ENCODE measurements around the gene EPN2. TPM values are rescaled to one million over a fixed set of nuclear protein-coding genes. Genes with fewer than 3 reads are reported as not detected.
"Not testable (repeated sequence)": the region's sequence is repeated elsewhere in the genome, so short reads cannot be mapped to it uniquely, and the experiment has no call there.

EPN2 gene
- 6.4 and 7.5 TPM in 2 replicates for total RNA-seq
- polyA plus RNA-seq (2012) = 18.8 TPM

GRCh38 chr17:19237139-19237388 is at the start of gene EPN2:
TSS of gene EPN2 (plus strand) at chr17:19237366. CDS start at chr17:19283120, 45,754 bp downstream.
- peak; percentile 53 for DNase-seq (ENCODE audit: low read depth)

- DNase-seq (ENCODE audit: low read depth) = not testable (repeated sequence)
Observed at GRCh38 chr17:19187883-19188869, 49.0 kb upstream of the EPN2 start.

- DNase-seq (ENCODE audit: low read depth) = not testable (repeated sequence)
Observed at GRCh38 chr17:19188870-19189708, 48.1 kb upstream of the EPN2 start.

- DNase-seq (ENCODE audit: low read depth) = not testable (repeated sequence)
Observed at GRCh38 chr17:19189781-19190405, 47.3 kb upstream of the EPN2 start.

DNA sequence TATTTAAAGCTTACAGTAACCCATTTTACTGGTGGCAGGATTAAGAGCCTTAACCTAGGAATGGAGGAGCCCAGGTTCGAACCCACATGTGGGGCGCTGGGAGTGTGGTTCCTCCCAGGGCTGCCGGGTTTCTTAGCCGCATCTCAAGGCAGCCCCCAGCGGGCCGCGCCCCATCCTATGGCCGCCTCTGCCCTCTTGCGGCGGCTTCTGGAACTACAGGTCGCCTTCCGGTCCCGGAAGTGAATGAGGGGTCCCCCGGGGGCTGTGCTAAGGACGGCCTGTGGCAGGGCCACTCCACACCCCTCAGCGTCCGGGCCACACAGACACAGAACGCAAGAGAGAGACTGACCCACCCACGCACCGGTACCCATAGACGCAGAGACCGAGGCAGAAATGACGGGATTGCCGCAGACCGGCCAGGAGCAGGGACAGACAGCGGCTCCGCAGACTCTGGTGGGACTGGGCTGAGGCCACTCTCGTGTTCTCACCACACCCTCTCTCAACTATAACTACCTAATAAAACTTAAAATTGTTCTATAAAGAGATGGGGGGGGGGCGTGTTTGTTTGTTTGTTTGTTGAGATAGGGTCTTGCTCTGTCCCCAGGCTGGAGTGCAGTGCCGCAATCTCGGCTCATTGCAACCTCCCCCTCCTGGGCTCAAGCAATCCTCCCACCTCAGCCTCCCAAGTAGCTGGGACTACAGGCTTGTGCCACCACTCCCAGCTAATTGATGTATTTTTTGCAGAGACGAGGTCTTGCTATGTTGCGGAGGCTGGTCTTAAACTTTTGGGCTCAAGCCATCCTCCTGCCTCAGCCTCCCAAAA is 40.6 kb upstream of the EPN2 start:
- not testable (repeated sequence) for DNase-seq (ENCODE audit: low read depth)

DNA sequence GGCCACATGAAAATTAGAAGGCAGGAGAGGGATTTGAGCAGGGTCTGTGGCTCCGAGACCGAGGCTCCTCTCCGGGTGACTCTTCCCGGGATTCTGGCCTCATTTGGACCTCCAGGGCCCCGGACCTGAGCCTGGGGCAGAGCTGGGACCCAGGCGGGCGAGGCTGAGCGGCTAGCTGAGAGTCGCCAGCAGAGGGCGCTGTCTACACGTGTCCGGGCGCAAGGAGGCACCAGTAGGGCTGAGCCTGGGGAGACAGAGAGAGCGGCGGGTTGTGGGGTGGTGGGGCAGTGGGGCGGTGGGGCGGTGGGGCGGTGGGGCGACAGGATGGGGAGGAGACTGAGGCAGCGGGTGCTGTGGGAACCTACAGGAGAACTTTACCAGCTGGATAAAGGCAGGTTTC is 34.7 kb upstream of the EPN2 start:
- DNase-seq (ENCODE audit: low read depth) = not testable (repeated sequence)

DNA sequence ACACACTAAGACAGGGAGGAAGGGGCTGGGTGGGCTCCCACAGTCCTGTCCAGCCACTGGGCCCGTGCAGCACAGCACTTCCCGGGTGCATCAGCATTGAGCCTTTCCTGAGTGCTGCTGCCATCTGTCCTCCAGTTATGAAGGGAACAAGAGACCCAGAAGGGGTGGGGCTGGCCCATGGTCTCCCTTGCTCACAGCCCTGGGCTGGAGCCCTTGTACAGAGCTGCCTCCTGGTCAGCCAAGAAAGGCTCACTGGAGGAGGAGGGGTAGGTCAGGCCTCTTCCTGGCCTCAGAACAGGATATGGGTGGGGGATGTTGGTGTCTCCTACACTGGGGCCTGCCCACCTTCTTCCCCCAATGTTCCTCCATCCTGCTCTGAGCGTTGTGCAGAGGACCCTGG is 33.7 kb upstream of the EPN2 start:
- not testable (repeated sequence) for DNase-seq (ENCODE audit: low read depth)

DNA sequence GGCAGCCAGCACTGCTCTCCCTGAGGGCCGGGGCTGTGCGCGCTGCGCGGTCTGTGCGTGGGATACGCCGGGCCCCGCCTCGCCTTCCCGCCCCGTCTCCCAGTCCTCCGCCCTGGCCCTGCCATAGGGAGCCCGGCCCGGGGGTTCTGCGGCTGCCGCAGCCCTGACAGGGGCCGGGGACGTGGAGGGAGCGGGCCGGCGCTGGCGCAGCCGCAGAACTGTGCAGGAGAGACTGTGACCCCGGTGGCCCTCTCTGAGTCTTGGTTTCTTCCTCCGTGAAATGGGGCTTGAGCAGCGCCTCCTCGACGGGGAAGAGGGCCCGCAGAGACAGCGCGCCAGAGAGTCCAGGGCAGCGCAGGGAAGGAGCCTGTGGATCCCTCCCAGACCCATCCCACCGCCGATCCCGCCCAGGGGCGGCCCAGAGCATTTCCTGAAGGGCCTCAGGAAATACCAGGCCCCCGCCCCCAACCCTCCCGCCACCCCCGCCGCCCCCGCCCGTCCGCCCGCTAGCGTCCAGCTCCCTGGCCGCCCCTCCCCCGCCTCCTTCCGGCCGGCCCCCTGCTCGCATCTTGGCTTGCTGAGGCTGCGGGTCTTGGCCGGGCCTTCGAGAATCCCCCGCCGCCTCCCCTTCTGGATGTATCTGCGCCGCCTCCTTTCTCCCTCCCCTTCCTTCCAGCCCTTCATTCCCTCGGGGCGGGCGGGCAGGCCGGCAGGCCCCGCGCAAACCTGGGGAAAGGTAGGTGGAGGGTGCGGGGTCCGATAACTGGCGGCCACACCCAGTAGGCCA is 21.9 kb upstream of the EPN2 start:
- DNase-seq (ENCODE audit: low read depth) = not testable (repeated sequence)

GRCh38 chr17:19216148-19216926 is 20.8 kb upstream of the EPN2 start:
- DNase-seq (ENCODE audit: low read depth) = not testable (repeated sequence)

DNA sequence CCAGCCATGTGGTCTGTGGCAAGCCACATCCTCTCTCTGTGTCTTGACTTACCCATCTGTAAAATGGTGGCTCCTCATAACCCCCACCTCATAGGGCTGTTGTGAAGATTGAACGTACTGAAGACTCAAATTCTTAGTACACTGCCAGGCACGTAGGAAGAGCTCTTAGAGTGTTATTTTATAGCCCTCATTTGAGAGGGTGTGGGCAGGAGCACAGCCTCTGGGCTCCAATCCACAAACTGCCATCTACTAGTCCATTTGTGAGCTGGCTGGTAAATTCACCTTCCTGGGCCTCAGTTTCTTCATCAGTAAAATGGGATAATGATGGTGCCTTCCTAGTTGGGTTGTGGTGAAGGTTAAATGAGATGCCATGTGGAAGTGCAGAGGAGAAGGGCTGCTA is 18.3 kb upstream of the EPN2 start:
- DNase-seq (ENCODE audit: low read depth) = not testable (repeated sequence)

DNA sequence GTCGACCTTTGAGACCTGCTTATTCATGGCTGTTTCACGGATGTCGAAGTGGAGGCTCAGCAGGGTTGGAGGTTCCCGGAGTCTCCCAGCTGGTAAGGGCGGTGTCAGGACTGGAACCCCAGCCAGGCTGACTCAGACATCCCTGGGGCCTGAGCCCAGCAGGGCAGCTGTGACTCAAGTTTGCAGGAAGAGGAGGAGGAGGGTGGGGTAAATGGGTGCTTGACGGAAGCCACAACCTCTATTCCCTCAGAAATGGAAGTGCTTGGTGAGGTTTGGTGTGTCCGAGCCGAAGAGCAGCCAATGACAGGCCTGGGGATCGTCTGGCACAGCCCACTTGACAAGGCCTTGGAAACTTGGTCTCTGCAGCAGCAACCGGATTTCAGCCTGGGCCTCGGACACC is 17.8 kb upstream of the EPN2 start:
- DNase-seq (ENCODE audit: low read depth) = not testable (repeated sequence)

- not testable (repeated sequence) for DNase-seq (ENCODE audit: low read depth)
Observed at GRCh38 chr17:19220195-19220594, 17.0 kb upstream of the EPN2 start.

DNA sequence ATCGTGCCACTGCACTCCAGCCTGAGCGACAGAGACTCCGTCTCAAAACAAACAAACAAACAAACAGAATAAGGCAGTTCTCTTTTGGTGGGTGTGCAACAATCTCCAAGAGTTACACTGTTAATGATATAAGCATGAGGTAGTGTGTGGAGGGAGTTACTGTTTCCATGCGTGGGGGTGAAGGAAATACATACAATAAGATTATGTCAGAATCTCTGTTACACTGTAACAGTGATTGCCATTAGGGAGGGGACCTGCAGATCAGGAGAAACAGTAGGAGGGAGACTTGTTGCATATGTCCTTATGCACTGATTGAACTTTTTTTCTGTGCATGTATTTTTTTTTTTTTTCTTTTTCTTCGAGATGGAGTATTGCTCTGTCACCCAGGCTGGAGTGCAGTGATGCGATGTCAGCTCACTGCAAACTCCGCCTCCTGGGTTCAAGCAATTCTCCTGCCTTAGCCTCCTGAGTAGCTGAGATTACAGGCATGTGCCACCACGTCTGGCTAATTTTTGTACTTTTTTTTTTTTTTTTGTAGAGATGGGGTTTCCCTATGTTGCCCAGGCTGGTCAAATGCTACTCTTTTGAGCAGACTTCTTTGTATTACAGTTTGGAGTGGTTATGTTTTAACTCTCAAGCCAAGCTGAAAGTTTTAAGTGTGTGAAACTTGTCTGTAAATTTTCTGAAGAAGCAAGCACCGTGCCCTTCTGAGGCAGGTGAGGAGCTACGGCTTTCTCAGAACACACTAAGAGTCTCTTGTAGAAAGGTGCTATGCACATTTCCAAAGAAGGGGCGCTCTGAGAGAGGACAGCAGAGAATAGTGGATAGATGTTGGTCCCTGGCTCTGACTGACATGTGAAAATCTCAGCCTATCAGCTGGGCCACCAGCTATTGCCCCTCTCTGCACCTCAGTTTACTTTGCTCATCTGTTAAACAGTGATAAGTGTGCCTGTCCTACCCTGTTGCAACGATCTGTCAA is 10.3 kb upstream of the EPN2 start:
- DNase-seq (ENCODE audit: low read depth) = not testable (repeated sequence)

DNA sequence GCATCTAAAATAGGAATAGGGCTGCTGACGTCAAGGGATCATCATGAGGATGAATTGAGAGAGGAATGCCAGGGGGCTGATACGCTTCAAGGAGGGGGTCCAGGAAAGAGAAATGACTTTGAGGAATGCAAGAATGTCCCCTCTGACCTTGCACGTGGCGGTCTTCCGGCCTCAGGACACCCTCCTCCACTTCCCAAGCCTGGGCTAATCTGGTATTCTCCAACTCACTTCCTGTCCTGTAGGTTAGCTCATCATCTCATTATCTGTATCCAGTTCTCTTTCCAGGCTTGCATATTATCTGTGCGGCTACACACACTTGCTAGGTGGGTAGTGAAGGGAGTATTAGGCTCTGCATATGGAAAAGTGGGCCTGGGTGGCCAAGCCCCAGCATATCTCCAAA is 2.5 kb upstream of the EPN2 start:
- not testable (repeated sequence) for DNase-seq (ENCODE audit: low read depth)

DNA sequence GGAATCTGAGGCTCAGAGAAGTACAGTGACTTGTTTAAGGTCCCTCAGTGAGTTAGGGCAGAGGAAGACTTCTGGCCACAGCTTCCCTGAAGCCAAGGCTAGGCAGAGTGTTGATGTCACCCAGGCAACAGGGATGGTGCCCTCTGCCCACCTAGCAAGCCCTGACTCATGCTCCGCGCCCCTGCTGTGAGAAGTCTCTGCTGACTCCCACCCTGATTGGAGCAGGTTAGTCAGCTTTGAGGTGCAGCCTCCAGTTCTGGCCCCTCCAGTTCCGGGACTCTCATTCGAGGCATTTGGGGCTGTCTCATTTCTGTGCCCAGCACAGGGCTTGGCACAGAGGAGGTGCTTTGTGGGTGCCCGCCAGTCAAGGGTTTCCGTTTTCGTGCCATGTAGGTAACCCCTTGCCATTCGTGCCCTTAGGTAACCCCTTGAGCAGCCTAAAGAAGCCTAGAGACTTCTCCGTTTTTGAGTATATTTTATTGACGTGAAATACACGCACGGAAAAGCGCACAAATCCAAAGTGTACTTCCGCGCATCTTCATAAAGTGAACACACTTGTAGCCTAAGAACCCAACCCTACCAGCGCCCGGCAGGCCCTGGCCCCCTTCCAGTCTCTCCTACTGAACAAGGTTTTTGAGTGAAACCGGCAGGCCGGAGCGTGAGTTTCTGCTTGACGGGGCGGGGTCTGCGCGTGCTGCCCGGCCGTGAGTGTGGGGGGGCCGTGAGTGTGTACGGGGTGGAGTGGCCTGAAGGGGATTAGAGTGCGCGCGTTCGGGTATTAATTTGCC is 621 bp upstream of the EPN2 start:
- not testable (repeated sequence) for DNase-seq (ENCODE audit: low read depth)

DNA sequence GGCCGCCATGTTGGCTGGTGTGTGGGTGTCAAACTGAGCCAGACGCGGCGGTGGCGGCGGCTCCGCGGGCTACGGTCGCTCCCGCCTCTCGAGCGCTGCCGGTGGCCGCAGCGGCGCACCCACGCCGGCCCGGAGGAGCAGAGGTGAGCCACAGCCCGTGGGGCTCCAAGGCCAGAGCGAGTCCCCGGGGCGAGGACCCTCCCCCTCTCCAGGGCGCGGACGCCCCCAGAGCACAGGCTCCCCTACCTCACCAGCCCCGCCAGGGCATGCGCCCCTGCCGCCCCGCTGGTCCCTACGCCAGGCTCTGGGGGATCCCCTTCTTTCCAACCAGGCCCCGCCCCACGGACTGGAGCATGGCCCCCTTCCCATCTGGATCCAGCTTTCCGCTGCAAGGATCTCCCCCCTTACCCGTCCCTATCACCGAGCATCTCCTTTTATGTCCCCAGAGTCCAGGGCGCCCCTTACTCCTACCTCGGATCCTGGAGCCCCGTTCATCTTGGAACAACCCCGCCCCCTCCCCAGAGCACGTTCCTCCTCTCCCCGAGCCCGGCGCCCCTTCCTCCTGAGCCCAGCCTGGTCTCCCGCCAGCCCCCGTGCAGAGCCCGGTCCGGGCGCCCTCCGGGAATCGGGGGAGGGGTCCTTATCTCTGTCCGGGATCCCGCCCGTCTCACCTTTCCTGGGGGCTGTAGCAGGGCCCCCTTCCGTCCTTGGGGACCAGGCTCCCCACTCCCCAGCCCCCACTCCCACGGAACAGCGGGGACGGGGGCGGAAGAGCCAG is 412 bp downstream of the EPN2 start:
- no peak for DNase-seq (ENCODE audit: low read depth)

Data from myocyte (in vitro differentiated cells).